WERI-Rb-1 (cell line): Measurements from ENCODE around the gene TBC1D5.
A peak's percentile ranks its signal among the peaks of the same experiment; 100 is the strongest.

Experiments used
- DNase-seq: peaks from one replicate; pipeline ENCODE4 v3.0.0-alpha.2; 2020
- H3K27ac ChIP-seq: fragments of 250-450 bp; sonication (Bioruptor Pico); 2 replicates; pipeline ENCODE4 v1.5.1; 2020; ENCODE audit warnings: mild to moderate bottlenecking, moderate library complexity
- H3K27me3 ChIP-seq: fragments of 250-450 bp; sonication (Bioruptor Pico); 2 replicates; pipeline ENCODE4 v1.5.1; 2021; ENCODE audit warnings: mild to moderate bottlenecking, low read depth, moderate library complexity; ENCODE audit not compliant: insufficient read depth, severe bottlenecking
- H3K36me3 ChIP-seq: fragments of 250-450 bp; sonication (Bioruptor Pico); 2 replicates; pipeline ENCODE4 v1.5.1; 2020; ENCODE audit warnings: mild to moderate bottlenecking, moderate library complexity
- H3K4me3 ChIP-seq: 2 replicates; pipeline ENCODE4 v1.5.1; 2011; ENCODE audit warnings: low read depth, mild to moderate bottlenecking, control low read depth, low read length
- H3K9me3 ChIP-seq: fragments of 250-450 bp; sonication (Bioruptor Pico); 2 replicates; pipeline ENCODE4 v1.5.1; 2021; ENCODE audit warnings: mild to moderate bottlenecking, moderate library complexity; ENCODE audit not compliant: severe bottlenecking
- TF ChIP-seq, protein P1 (sequence below): IDR thresholded peaks from 2 replicates; pipeline ENCODE4 v1.5.1; 2011; ENCODE audit warnings: low read depth, mild to moderate bottlenecking, control low read depth, inconsistent platforms, low read length

Gene TBC1D5

GRCh38 chr3:17176757-17177156 lies 565.7 kb downstream of the TBC1D5 start:
- no peaks in the 10 kb centered on the region for H3K27me3 ChIP-seq
- no peaks in the 10 kb centered on the region for H3K36me3 ChIP-seq
- no peak overlapping the region for H3K27ac ChIP-seq
- H3K9me3 ChIP-seq = no peaks in the 10 kb centered on the region
- DNase-seq = no peak
- no peak overlapping the region for H3K4me3 ChIP-seq
- TF ChIP-seq, protein P1, sequence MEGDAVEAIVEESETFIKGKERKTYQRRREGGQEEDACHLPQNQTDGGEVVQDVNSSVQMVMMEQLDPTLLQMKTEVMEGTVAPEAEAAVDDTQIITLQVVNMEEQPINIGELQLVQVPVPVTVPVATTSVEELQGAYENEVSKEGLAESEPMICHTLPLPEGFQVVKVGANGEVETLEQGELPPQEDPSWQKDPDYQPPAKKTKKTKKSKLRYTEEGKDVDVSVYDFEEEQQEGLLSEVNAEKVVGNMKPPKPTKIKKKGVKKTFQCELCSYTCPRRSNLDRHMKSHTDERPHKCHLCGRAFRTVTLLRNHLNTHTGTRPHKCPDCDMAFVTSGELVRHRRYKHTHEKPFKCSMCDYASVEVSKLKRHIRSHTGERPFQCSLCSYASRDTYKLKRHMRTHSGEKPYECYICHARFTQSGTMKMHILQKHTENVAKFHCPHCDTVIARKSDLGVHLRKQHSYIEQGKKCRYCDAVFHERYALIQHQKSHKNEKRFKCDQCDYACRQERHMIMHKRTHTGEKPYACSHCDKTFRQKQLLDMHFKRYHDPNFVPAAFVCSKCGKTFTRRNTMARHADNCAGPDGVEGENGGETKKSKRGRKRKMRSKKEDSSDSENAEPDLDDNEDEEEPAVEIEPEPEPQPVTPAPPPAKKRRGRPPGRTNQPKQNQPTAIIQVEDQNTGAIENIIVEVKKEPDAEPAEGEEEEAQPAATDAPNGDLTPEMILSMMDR = peak; percentile 45

GRCh38 chr3:17175187-17175807 lies 567.1 kb downstream of the TBC1D5 start:
- TF ChIP-seq, protein P1 = no peak
- Histone ChIP-seq H3K27me3 (no peaks in the 10 kb centered on the region), H3K4me3 (no peak overlapping the region), H3K36me3 (no peaks in the 10 kb centered on the region), H3K9me3 (no peaks in the 10 kb centered on the region), H3K27ac (no peak overlapping the region)
- no peak for DNase-seq

GRCh38 chr3:17166369-17166768 lies 576.1 kb downstream of the TBC1D5 start:
- DNase-seq = peak; percentile 30
- no peaks in the 10 kb centered on the region; the same call in 1 of the 2 replicates for H3K36me3 ChIP-seq
- H3K27ac ChIP-seq = no peak overlapping the region
- TF ChIP-seq, protein P1 = no peak; the same call in 1 of the 2 replicates
- no peaks in the 10 kb centered on the region for H3K27me3 ChIP-seq
- H3K4me3 ChIP-seq = no peak overlapping the region
- H3K9me3 ChIP-seq = no peaks in the 10 kb centered on the region

DNA sequence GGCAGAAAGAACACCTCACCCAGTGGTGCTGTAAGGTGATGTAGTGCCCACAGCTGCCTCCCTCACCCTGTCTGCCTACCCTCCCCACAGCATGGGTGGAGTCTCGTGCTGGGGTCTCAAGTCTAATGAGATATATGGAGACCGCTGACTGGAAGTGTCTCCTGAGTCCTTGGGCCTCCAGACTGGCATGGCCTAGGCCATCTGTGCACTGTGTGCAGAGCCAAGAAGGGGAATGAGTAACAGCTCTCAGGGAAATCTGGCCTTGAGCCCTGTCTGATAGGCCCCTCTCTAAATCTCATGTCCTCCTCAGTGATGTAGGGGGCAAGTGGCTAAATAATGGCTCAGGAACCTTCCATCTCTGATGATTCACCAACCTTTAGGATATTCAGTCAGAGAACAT lies 580.3 kb downstream of the TBC1D5 start:
- TF ChIP-seq, protein P1 = no peak
- Histone ChIP-seq H3K9me3 (no peaks in the 10 kb centered on the region), H3K27me3 (no peaks in the 10 kb centered on the region), H3K4me3 (no peak overlapping the region), H3K36me3 (no peaks in the 10 kb centered on the region), H3K27ac (no peak overlapping the region)
- DNase-seq = no peak

DNA sequence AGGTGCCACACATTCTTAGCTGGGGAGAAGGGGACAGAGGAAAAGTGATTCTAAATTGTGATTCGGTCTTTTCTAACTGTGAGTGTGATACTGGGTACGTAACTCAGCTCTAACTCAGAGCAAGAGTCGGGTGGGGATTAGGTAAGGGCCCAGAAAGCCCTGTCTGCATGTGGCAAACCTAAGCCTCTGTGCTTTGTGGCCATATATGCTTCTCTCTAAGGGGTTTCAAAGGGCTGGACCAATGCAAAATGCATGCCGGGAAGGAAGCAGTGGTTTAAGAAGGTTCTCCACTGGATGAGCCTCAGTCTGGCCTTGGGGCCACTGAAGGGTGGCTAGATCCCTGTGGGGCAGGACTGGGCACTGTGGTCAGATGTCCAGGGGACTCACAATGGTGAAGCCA lies 581.8 kb downstream of the TBC1D5 start:
- Histone ChIP-seq H3K27me3 (no peaks in the 10 kb centered on the region), H3K36me3 (no peaks in the 10 kb centered on the region), H3K4me3 (no peak overlapping the region), H3K9me3 (no peaks in the 10 kb centered on the region), H3K27ac (no peak overlapping the region)
- TF ChIP-seq, protein P1 = no peak
- DNase-seq = no peak
